ENCODE data around the gene ZBTB43. TPM values are rescaled to one million over a fixed set of nuclear protein-coding genes. Genes with fewer than 3 reads are reported as not detected.

The ZBTB43 gene
- total and polyA plus RNA-seq, 12 donors: 4.5 to 26.7 (median 12.3) TPM

DNA sequence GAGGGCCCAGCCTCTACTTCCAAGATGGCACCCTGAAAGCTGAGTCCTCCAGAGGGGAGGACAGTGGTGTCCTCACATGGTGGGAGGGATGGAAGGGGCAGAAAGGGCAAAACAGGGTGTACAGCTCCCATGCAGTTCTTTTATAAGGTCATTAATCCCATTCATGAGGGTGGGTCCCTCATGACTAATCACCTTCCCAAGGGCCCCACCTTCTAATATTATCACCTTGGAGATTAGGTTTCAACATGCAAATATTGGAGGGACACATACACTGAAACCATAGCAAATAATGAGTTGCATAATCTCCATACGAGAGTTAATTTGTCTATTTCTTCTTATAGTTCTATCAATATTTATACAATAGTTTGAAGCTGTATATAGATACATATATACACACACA, 5.8 kb upstream of the ZBTB43 start:
- H3K27ac ChIP-seq: no peak overlapping the region
- intact Hi-C loops (cut with DNase I): no loop called here
- no peaks in the 10 kb centered on the region for H3K27me3 ChIP-seq
- no peak overlapping the region for H3K4me3 ChIP-seq
- no peak for DNase-seq
- no peaks in the 10 kb centered on the region for H3K4me1 ChIP-seq (replicated peaks in 1 of 2)
- no peaks in the 10 kb centered on the region for H3K9me3 ChIP-seq (replicated peaks in 1 of 3)
- TF ChIP-seq POLR2A (IDR thresholded peaks at IDR 0.05) (no peak), CTCF (IDR thresholded peaks at IDR 0.05) (no peak)
- 76 to 100% (median 89%) methylated on average over 1 of the region's 1 CpG for WGBS, 4 donors
- H3K36me3 ChIP-seq (replicated peaks in 1 of 2): no peaks in the 10 kb centered on the region

DNA sequence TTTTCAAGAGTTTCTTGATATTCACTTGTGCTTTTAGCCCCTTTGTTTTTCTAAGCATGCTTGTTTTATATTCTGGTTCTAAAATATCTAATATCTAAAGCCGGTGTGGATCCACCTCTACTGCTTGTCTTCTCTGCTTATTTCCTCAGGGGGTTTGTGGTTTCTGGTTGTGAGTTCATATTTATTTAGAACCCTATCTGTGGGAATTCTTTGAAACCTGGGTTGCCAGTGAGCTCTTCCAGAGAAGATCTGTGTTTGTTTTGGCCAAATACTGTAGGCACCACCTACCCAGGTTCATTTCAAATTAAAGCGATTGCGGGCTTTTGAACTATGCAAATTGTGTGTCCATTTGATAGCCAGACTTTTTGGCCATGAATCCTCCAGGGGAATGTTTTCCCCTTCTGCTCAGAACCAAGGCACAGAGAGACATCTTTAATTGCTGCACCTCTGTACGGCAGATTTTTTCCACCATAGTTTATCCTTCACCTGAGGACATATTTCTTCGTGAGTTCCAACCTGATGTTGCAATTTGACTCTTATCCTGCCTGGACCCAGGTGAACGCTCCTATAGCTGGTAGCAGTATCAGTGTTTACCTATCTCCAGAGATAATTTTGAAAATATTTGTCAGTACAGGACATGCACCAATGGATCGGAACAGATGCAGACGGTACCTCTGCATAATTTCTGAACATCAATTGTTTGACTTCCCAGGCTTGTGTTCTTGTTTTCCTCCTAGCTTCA, 2.4 kb upstream of the ZBTB43 start:
- Histone ChIP-seq H3K9me3 (replicated peaks in 1 of 3) (no peaks in the 10 kb centered on the region), H3K36me3 (replicated peaks in 1 of 2) (no peaks in the 10 kb centered on the region), H3K27me3 (no peaks in the 10 kb centered on the region), H3K4me1 (replicated peaks in 1 of 2) (peaks cover 20 to 21% of the 10 kb centered on the region in 2 donors), H3K27ac (no peak overlapping the region), H3K4me3 (no peak overlapping the region)
- no peak for TF ChIP-seq POLR2A (IDR thresholded peaks at IDR 0.05)
- TF ChIP-seq CTCF (IDR thresholded peaks at IDR 0.05): no peak
- intact Hi-C loops (cut with DNase I): no loop called here
- WGBS, 4 donors: 80 to 90% (median 87%) methylated on average over 8 of the region's 8 CpGs
- DNase-seq: no peak

DNA sequence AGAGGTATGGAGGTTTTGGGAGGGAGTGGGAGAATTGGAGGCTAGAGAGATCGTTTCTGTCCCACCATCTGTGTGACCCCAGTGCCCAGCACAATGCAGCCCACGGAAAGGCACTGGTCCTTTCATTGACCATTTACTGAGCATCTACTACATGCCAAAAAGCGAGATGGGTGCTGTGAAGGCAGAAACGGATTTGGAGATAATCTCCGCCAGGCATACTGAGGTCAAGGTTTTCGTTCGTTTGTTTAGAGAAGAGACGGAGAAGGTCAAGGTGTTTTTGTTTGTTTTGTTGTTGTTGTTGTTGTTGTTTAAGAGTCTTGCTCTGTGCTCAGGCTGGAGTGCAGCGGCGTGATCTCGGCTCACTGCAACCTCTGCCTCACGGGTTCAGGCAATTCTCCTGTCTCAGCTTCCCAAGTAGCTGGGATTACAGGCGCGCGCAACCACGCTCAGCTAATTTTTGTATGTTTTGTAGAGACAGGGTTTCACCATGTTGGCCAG, 593 bp upstream of the ZBTB43 start:
- Histone ChIP-seq H3K4me3 (peak overlapping the region; percentile 52 to 88 (median 72)), H3K27ac (peak overlapping the region in 2 of 5 donors; percentile 94 to 99), H3K4me1 (replicated peaks in 1 of 2) (peaks cover 20 to 37% of the 10 kb centered on the region in 2 donors), H3K36me3 (replicated peaks in 1 of 2) (peaks cover 0 to 2% of the 10 kb centered on the region in 2 donors), H3K27me3 (no peaks in the 10 kb centered on the region), H3K9me3 (replicated peaks in 1 of 3) (no peaks in the 10 kb centered on the region)
- TF ChIP-seq CTCF (IDR thresholded peaks at IDR 0.05) (no peak), POLR2A (IDR thresholded peaks at IDR 0.05) (no peak)
- 54 to 69% (median 63%) methylated on average over 13 to 16 of the region's 16 CpGs for WGBS, 4 donors
- DNase-seq: no peak
- intact Hi-C loops (cut with DNase I): no loop called here

DNA sequence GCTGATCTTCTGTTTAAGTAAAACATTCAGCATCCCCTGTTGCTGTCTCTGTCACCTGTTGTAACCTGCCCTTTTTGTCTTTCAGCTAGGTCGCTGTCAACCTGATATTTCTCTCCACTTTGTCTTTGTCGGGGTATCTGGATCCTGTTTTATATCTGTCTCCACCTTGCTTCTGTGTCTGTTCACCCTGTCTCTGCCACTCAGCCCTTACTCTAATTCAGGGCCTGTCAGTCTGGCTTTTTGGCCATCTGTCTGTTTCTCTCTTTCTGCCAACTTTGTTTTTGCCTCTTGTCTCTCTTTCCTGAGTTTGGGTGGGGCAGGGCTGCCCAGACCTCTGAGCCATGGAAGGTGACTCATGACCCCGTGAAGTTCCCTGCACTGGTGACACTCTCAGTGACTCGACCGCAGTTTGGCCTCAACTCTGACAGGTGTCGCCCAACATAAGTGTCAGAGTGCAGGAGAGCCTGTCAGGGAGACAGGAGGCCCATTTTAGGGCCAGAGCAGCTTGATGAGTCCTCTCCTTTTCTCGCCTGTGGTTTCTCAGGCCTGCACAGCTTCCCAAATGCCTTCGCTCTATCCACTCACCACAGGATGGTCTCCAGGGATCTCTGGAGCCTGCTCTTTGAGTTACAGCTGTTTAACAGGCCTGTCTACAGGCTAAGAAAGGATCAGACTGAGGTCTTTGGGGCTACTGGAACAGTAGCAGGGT, 868 bp downstream of the ZBTB43 start:
- Histone ChIP-seq H3K36me3 (replicated peaks in 1 of 2) (peaks cover 0 to 15% of the 10 kb centered on the region in 2 donors), H3K9me3 (replicated peaks in 1 of 3) (no peaks in the 10 kb centered on the region), H3K27me3 (no peaks in the 10 kb centered on the region), H3K4me1 (replicated peaks in 1 of 2) (peaks cover 20 to 44% of the 10 kb centered on the region in 2 donors), H3K4me3 (peak overlapping the region; percentile 52 to 88 (median 72)), H3K27ac (peak overlapping the region; percentile 90 to 99 (median 96))
- intact Hi-C loops (cut with DNase I): no loop called here
- TF ChIP-seq POLR2A (IDR thresholded peaks at IDR 0.05): peak in 1 of 2 donors; percentile 62
- TF ChIP-seq CTCF (IDR thresholded peaks at IDR 0.05): no peak
- whole genome bisulfite sequencing, 4 donors: 9 to 15% (median 12%) methylated on average over 7 to 8 of the region's 8 CpGs
- DNase-seq: peak; percentile 78 to 95 (median 92)

All from adrenal gland (tissue), 12 donors.